BE2C (cell line): Measurements from ENCODE around the gene SURF4.

Source experiments
- DNase-seq: peaks from one replicate; pipeline ENCODE4 v3.0.0-alpha.2; 2020
- H3K27me3 ChIP-seq: fragments of 250-450 bp; sonication (Bioruptor Pico); 2 replicates; pipeline ENCODE4 v1.5.1; 2020; ENCODE audit warnings: mild to moderate bottlenecking
- H3K36me3 ChIP-seq: fragments of 250-450 bp; sonication (Bioruptor Pico); 2 replicates; pipeline ENCODE4 v1.5.1; 2020; ENCODE audit warnings: mild to moderate bottlenecking
- H3K4me1 ChIP-seq: fragments of 250-450 bp; sonication (Bioruptor Pico); 2 replicates; pipeline ENCODE4 v1.5.1; 2020
- H3K4me3 ChIP-seq: 2 replicates; pipeline ENCODE4 v1.5.1; 2011; ENCODE audit warnings: low read depth, low read length
- H3K9me3 ChIP-seq: fragments of 250-450 bp; sonication (Bioruptor Pico); 2 replicates; pipeline ENCODE4 v1.5.1; 2020
- CTCF ChIP-seq: IDR thresholded peaks from 2 replicates; pipeline ENCODE4 v1.5.1; 2012; ENCODE audit warnings: mild to moderate bottlenecking, low read depth, low read length

SURF4 gene

DNA sequence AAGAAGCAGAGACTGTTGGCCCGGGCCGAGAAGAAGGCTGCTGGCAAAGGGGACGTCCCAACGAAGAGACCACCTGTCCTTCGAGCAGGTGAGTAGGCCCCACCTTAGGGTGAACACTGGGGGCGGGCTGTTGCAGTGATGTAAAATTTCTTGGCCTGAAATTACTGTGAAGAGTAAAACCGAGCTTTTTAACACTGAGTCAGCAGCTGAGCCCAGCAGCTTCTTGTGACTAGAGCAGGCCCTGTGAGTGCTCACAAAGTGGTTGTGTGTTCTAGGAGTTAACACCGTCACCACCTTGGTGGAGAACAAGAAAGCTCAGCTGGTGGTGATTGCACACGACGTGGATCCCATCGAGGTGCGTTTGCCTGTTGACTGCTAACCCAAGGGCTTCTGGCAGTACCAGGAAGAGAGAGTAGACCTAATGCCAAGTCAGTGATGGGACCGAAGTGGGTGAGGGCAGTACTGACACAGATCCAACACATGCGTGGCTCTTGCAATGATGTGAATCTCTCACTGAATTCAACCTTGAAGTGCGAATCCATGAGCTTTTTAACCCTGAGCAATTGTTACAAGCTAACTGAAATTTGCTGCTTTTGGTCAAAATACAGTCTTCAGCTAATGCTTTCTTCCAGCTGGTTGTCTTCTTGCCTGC is 25.8 kb downstream of the SURF4 start:
- TF ChIP-seq CTCF, result no peak
- H3K4me3 ChIP-seq, result peak overlapping the region; percentile 99
- H3K9me3 ChIP-seq, result no peaks in the 10 kb centered on the region
- no peaks in the 10 kb centered on the region for H3K27me3 ChIP-seq
- DNase-seq, result no peak
- H3K4me1 ChIP-seq, result no peaks in the 10 kb centered on the region; the same call in 1 of the 2 replicates
- H3K36me3 ChIP-seq, result peaks cover 58% of the 10 kb centered on the region

- H3K27me3 ChIP-seq, result no peaks in the 10 kb centered on the region
- peaks cover 70% of the 10 kb centered on the region for H3K36me3 ChIP-seq
- no peak for DNase-seq
- peak overlapping the region; percentile 99 for H3K4me3 ChIP-seq
- no peaks in the 10 kb centered on the region for H3K9me3 ChIP-seq
- no peaks in the 10 kb centered on the region; the same call in 1 of the 2 replicates for H3K4me1 ChIP-seq
- TF ChIP-seq CTCF, result no peak
Measured at GRCh38 chr9:133348718-133349573, 26.9 kb downstream of the SURF4 start.

GRCh38 chr9:133347985-133348717 is 27.7 kb downstream of the SURF4 start, which contains the start of the genes MED22 and RPL7A:
Gene MED22 (minus strand): TSS chr9:133348131. CDS start chr9:133346662, 1,469 bp downstream.
Gene RPL7A (plus strand): TSS chr9:133348218. CDS start chr9:133348244, 26 bp downstream.
- Histone ChIP-seq H3K9me3 (no peaks in the 10 kb centered on the region), H3K27me3 (no peaks in the 10 kb centered on the region), H3K36me3 (peaks cover 78% of the 10 kb centered on the region), H3K4me3 (peak within 1 kb of the TSS; percentile 99), H3K4me1 (no peaks in the 10 kb centered on the region; the same call in 1 of the 2 replicates)
- DNase-seq, result peak; percentile 95
- TF ChIP-seq CTCF, result 0 out of 2 replicates have a peak, but pooled peaks have one; percentile 2

DNA sequence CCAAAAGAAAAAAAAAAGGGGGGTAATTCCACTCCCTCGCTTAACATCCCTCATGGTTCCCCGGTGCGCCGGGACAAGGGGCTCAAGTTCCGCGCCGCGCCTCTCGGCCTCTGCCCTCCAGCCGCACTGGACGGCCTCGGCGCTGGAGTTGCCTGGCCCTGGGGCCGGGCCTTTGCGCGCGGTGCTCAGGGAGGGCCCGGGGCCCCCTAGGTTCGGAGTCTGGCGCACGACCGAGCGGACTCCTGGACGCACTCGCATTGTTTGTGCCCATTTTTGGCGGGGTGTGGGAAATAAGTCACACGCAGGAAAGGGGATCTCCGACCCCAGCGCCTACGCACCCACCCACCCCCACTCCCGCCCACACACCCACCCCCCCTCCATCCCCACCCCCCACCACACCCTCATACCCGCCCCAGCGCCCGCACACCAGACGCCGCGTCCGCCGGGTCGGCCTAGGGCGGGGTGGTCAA is 28.3 kb downstream of the SURF4 start:
- peak; percentile 49 for DNase-seq
- Histone ChIP-seq H3K4me1 (no peaks in the 10 kb centered on the region; the same call in 1 of the 2 replicates), H3K36me3 (peaks cover 81% of the 10 kb centered on the region), H3K4me3 (peak overlapping the region; percentile 99), H3K9me3 (no peaks in the 10 kb centered on the region), H3K27me3 (no peaks in the 10 kb centered on the region)
- TF ChIP-seq CTCF, result no peak

- Histone ChIP-seq H3K4me1 (no peaks in the 10 kb centered on the region; the same call in 1 of the 2 replicates), H3K9me3 (no peaks in the 10 kb centered on the region), H3K4me3 (peak overlapping the region; percentile 99), H3K27me3 (no peaks in the 10 kb centered on the region), H3K36me3 (peaks cover 81% of the 10 kb centered on the region)
- no peak for TF ChIP-seq CTCF
- no peak for DNase-seq
Measured at GRCh38 chr9:133346021-133346785, 29.7 kb downstream of the SURF4 start.
